Smooth muscle cell (in vitro differentiated cells): ENCODE data around the gene FHAD1. TPM values are rescaled to one million over a fixed set of nuclear protein-coding genes. Genes with fewer than 3 reads are reported as not detected.

Experiments
- DNase-seq: peaks from one replicate; lab custom pipeline; 2025; ENCODE audit not compliant: unreplicated experiment; lab: John Stamatoyannopoulos, UW
- H2AFZ ChIP-seq: fragments of 200-600 bp; sonication (generic); 2 replicates; pipeline ENCODE4 v1.6.0; 2016; ENCODE audit warnings: antibody characterized with exemption, low read depth, mild to moderate bottlenecking
- H3F3A ChIP-seq: fragments of 200-600 bp; sonication (generic); 2 replicates; pipeline ENCODE4 v1.6.0; 2017; ENCODE audit warnings: antibody characterized with exemption, low read depth
- H3K27ac ChIP-seq: fragments of 200-600 bp; sonication (generic); 2 replicates; pipeline ENCODE4 v1.5.1; 2016; ENCODE audit warnings: low read depth, mild to moderate bottlenecking
- H3K27me3 ChIP-seq: fragments of 200-600 bp; sonication (generic); 2 replicates; pipeline ENCODE4 v1.6.1; 2016; ENCODE audit warnings: low read depth, mild to moderate bottlenecking
- H3K36me3 ChIP-seq: fragments of 200-600 bp; sonication (generic); 2 replicates; pipeline ENCODE4 v1.5.1; 2016; ENCODE audit warnings: low read depth
- H3K4me1 ChIP-seq: fragments of 200-600 bp; sonication (generic); 2 replicates; pipeline ENCODE4 v1.5.1; 2016; ENCODE audit warnings: low read depth
- H3K4me2 ChIP-seq: fragments of 200-600 bp; sonication (generic); 2 replicates; pipeline ENCODE4 v1.6.0; 2016; ENCODE audit warnings: mild to moderate bottlenecking
- H3K4me3 ChIP-seq: fragments of 200-600 bp; sonication (generic); 2 replicates; pipeline ENCODE4 v1.5.1; 2016; ENCODE audit warnings: mild to moderate bottlenecking
- H3K79me2 ChIP-seq: fragments of 200-600 bp; sonication (generic); 2 replicates; pipeline ENCODE4 v1.6.0; 2016; ENCODE audit warnings: low read depth, mild to moderate bottlenecking
- H3K9ac ChIP-seq: fragments of 200-600 bp; sonication (generic); 2 replicates; pipeline ENCODE4 v1.6.0; 2016; ENCODE audit warnings: low read depth
- H3K9me3 ChIP-seq: fragments of 200-600 bp; sonication (generic); replicated peaks from 2 replicates; pipeline ENCODE4 v1.5.1; 2016; ENCODE audit warnings: low read depth
- H4K20me1 ChIP-seq: fragments of 200-600 bp; sonication (generic); 2 replicates; pipeline ENCODE4 v1.6.0; 2016; ENCODE audit warnings: low read depth
- WGBS: methylation state at CpG from one replicate; pipeline ENCODE4 v1.1.7; 2016; ENCODE audit warnings: low lambda C conversion rate; 5-methylcytosine and 5-hydroxymethylcytosine counted together
- polyA plus RNA-seq: library from polyadenylated mRNA; unstranded; fragments of >200 nt; fragmentation: Nextera tagmentation; extraction: Ambion mirVana; gene quantifications from 2 replicates; pipeline ENCODE4 v1.2.1, GENCODE V29; 2016
- total RNA-seq: library from RNA; depleted of rRNA; stranded (reverse); fragments of >200 nt; gene quantifications from 2 replicates; pipeline ENCODE4 v1.2.3, GENCODE V29; 2014
- TF ChIP-seq, protein P1 (sequence below): fragments of 200-600 bp; sonication (generic); IDR thresholded peaks from 2 replicates; pipeline ENCODE4 v1.5.1; 2017; ENCODE audit warnings: borderline replicate concordance, mild to moderate bottlenecking, antibody characterized with exemption; ENCODE audit not compliant: insufficient read depth, poor library complexity, severe bottlenecking

The FHAD1 gene
- total and polyA plus RNA-seq, 2 experiments from 2014 or later, result 0.33 TPM; not detected in 1

- Histone ChIP-seq H3K4me1 (no peaks in the 10 kb centered on the region), H3K9ac (no peak overlapping the region), H3K27ac (no peak overlapping the region), H2AFZ (no peak overlapping the region), H3K27me3 (peaks cover 18% of the 10 kb centered on the region), H3K79me2 (no peaks in the 10 kb centered on the region), H3F3A (no peaks in the 10 kb centered on the region), H3K36me3 (no peaks in the 10 kb centered on the region), H3K9me3 (peaks cover 7% of the 10 kb centered on the region), H4K20me1 (no peaks in the 10 kb centered on the region), H3K4me3 (no peak overlapping the region), H3K4me2 (no peak overlapping the region)
- no peak for DNase-seq
- 0% methylated on average over 1 of the region's 1 CpG for WGBS
- TF ChIP-seq, protein P1, sequence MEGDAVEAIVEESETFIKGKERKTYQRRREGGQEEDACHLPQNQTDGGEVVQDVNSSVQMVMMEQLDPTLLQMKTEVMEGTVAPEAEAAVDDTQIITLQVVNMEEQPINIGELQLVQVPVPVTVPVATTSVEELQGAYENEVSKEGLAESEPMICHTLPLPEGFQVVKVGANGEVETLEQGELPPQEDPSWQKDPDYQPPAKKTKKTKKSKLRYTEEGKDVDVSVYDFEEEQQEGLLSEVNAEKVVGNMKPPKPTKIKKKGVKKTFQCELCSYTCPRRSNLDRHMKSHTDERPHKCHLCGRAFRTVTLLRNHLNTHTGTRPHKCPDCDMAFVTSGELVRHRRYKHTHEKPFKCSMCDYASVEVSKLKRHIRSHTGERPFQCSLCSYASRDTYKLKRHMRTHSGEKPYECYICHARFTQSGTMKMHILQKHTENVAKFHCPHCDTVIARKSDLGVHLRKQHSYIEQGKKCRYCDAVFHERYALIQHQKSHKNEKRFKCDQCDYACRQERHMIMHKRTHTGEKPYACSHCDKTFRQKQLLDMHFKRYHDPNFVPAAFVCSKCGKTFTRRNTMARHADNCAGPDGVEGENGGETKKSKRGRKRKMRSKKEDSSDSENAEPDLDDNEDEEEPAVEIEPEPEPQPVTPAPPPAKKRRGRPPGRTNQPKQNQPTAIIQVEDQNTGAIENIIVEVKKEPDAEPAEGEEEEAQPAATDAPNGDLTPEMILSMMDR, result no peak
These were observed 69.5 kb downstream of the FHAD1 start for GRCh38 chr1:15316510-15316909.

GRCh38 chr1:15320267-15320666 lies 73.2 kb downstream of the FHAD1 start:
- H3K9ac ChIP-seq, result no peak overlapping the region
- peaks cover 12% of the 10 kb centered on the region for H3K4me1 ChIP-seq
- WGBS, result 89% methylated on average over 5 of the region's 5 CpGs
- peaks cover 7% of the 10 kb centered on the region for H3K9me3 ChIP-seq
- H3K27me3 ChIP-seq, result peaks cover 18% of the 10 kb centered on the region
- H3F3A ChIP-seq, result no peaks in the 10 kb centered on the region
- no peaks in the 10 kb centered on the region for H3K36me3 ChIP-seq
- no peaks in the 10 kb centered on the region for H4K20me1 ChIP-seq
- no peak overlapping the region for H2AFZ ChIP-seq
- H3K79me2 ChIP-seq, result no peaks in the 10 kb centered on the region
- no peak overlapping the region for H3K4me2 ChIP-seq
- no peak for DNase-seq
- TF ChIP-seq, protein P1, result no peak
- H3K4me3 ChIP-seq, result no peak overlapping the region
- H3K27ac ChIP-seq, result no peak overlapping the region

GRCh38 chr1:15321601-15322000 lies 74.6 kb downstream of the FHAD1 start:
- Histone ChIP-seq H3K36me3 (no peaks in the 10 kb centered on the region), H3K27me3 (peaks cover 10% of the 10 kb centered on the region), H3K9ac (no peak overlapping the region), H4K20me1 (no peaks in the 10 kb centered on the region), H3K79me2 (no peaks in the 10 kb centered on the region), H2AFZ (no peak overlapping the region), H3F3A (no peaks in the 10 kb centered on the region), H3K4me2 (no peak overlapping the region), H3K27ac (no peak overlapping the region), H3K9me3 (peaks cover 7% of the 10 kb centered on the region), H3K4me3 (no peak overlapping the region), H3K4me1 (peaks cover 12% of the 10 kb centered on the region)
- TF ChIP-seq, protein P1, result no peak
- no peak for DNase-seq
- 88% methylated on average over 2 of the region's 2 CpGs for WGBS

GRCh38 chr1:15322648-15323350 lies 75.8 kb downstream of the FHAD1 start:
- TF ChIP-seq, protein P1, result no peak
- no peak overlapping the region for H3K27ac ChIP-seq
- no peaks in the 10 kb centered on the region for H3K79me2 ChIP-seq
- H3K9me3 ChIP-seq, result peaks cover 7% of the 10 kb centered on the region
- no peaks in the 10 kb centered on the region for H3K36me3 ChIP-seq
- H3K27me3 ChIP-seq, result no peaks in the 10 kb centered on the region
- no peak overlapping the region for H2AFZ ChIP-seq
- no peak for DNase-seq
- H3K4me2 ChIP-seq, result no peak overlapping the region
- no peaks in the 10 kb centered on the region for H4K20me1 ChIP-seq
- H3F3A ChIP-seq, result no peaks in the 10 kb centered on the region
- H3K4me1 ChIP-seq, result peaks cover 19% of the 10 kb centered on the region
- WGBS, result 88% methylated on average over 14 of the region's 14 CpGs
- no peak overlapping the region for H3K4me3 ChIP-seq
- H3K9ac ChIP-seq, result no peak overlapping the region
